Astrocyte (in vitro differentiated cells and primary cell): ENCODE measurements around the gene RMDN3. TPM values are rescaled to one million over a fixed set of nuclear protein-coding genes. Genes with fewer than 3 reads are reported as not detected.

Experiments
- DNase-seq: peaks from one replicate; pipeline ENCODE4 v3.0.0-alpha.2; 2010; ENCODE audit warnings: low read depth
- FAIRE-seq: peaks from 2 replicates; lab custom pipeline; 2011; peaks lifted over from hg19 to GRCh38; lab: Jason Lieb, UNC
- H2AFZ ChIP-seq: 2 replicates; pipeline ENCODE4 v1.6.0; 2012; ENCODE audit warnings: low read depth, low read length, inconsistent platforms
- H3K27ac ChIP-seq: 2 replicates; pipeline ENCODE4 v1.5.1; 2011; ENCODE audit warnings: low read depth, low read length, inconsistent platforms
- H3K27me3 ChIP-seq: 2 replicates; pipeline ENCODE4 v1.6.0; 2011; ENCODE audit warnings: low read length, inconsistent platforms; ENCODE audit not compliant: insufficient read depth
- H3K36me3 ChIP-seq: 2 replicates; pipeline ENCODE4 v1.5.1; 2011; ENCODE audit warnings: low read length, inconsistent platforms; ENCODE audit not compliant: insufficient read depth
- H3K4me1 ChIP-seq: 2 replicates; pipeline ENCODE4 v1.5.1; 2011; ENCODE audit warnings: low read length, inconsistent platforms; ENCODE audit not compliant: insufficient read depth
- H3K4me2 ChIP-seq: 2 replicates; pipeline ENCODE4 v1.6.0; 2012; ENCODE audit warnings: low read length, inconsistent platforms
- H3K4me3 ChIP-seq: 2 replicates; pipeline ENCODE4 v1.5.1; 2011; ENCODE audit warnings: low read depth, mild to moderate bottlenecking, low read length, inconsistent platforms; ENCODE audit not compliant: insufficient read depth
- H3K79me2 ChIP-seq: 2 replicates; pipeline ENCODE4 v1.6.0; 2012; ENCODE audit warnings: mild to moderate bottlenecking, low read length, inconsistent platforms; ENCODE audit not compliant: insufficient read depth
- H3K9ac ChIP-seq: 2 replicates; pipeline ENCODE4 v1.6.0; 2012; ENCODE audit warnings: mild to moderate bottlenecking, low read length, inconsistent platforms
- H3K9me3 ChIP-seq: 2 replicates; pipeline ENCODE4 v1.5.1; 2012; ENCODE audit warnings: low read depth, mild to moderate bottlenecking, low read length, inconsistent platforms; ENCODE audit not compliant: insufficient read depth
- H4K20me1 ChIP-seq: 2 replicates; pipeline ENCODE4 v1.6.0; 2012; ENCODE audit warnings: low read length, inconsistent platforms; ENCODE audit not compliant: insufficient read depth
- H3K27ac Mint-ChIP-seq: one replicate; pipeline ENCODE4 v1.8.0; 2021; ENCODE audit warnings: mild to moderate bottlenecking, mixed read lengths; ENCODE audit not compliant: unreplicated experiment
- H3K27me3 Mint-ChIP-seq: one replicate; pipeline ENCODE4 v1.8.0; 2021; ENCODE audit warnings: low read depth, mixed read lengths; ENCODE audit not compliant: unreplicated experiment
- H3K36me3 Mint-ChIP-seq: one replicate; pipeline ENCODE4 v1.8.0; 2021; ENCODE audit warnings: low read depth, mixed read lengths; ENCODE audit not compliant: unreplicated experiment
- H3K4me1 Mint-ChIP-seq: one replicate; pipeline ENCODE4 v1.8.0; 2021; ENCODE audit warnings: low read depth, mixed read lengths; ENCODE audit not compliant: unreplicated experiment
- H3K4me3 Mint-ChIP-seq: one replicate; pipeline ENCODE4 v1.8.0; 2021; ENCODE audit warnings: mild to moderate bottlenecking, moderate library complexity, mixed read lengths; ENCODE audit not compliant: unreplicated experiment
- H3K9me3 Mint-ChIP-seq: one replicate; pipeline ENCODE4 v1.8.0; 2021; ENCODE audit warnings: mild to moderate bottlenecking, mixed read lengths; ENCODE audit not compliant: unreplicated experiment
- CTCF ChIP-seq: IDR thresholded peaks from 2 replicates; pipeline ENCODE4 v1.5.1; 2011; ENCODE audit warnings: low read depth, mild to moderate bottlenecking, inconsistent platforms, low read length, moderate library complexity; ENCODE audit not compliant: insufficient read depth
- EZH2 ChIP-seq: IDR thresholded peaks from 2 replicates; pipeline ENCODE4 v1.6.1; 2012; ENCODE audit warnings: mild to moderate bottlenecking, low read length, inconsistent platforms; ENCODE audit not compliant: insufficient read depth
- total RNA-seq: library from RNA; stranded (reverse); gene quantifications from 2 replicates; pipeline ENCODE4 v1.2.1, GENCODE V29; 2021

The RMDN3 gene
- total RNA-seq, 1 donor from 2014 or later = 32.0 TPM

DNA sequence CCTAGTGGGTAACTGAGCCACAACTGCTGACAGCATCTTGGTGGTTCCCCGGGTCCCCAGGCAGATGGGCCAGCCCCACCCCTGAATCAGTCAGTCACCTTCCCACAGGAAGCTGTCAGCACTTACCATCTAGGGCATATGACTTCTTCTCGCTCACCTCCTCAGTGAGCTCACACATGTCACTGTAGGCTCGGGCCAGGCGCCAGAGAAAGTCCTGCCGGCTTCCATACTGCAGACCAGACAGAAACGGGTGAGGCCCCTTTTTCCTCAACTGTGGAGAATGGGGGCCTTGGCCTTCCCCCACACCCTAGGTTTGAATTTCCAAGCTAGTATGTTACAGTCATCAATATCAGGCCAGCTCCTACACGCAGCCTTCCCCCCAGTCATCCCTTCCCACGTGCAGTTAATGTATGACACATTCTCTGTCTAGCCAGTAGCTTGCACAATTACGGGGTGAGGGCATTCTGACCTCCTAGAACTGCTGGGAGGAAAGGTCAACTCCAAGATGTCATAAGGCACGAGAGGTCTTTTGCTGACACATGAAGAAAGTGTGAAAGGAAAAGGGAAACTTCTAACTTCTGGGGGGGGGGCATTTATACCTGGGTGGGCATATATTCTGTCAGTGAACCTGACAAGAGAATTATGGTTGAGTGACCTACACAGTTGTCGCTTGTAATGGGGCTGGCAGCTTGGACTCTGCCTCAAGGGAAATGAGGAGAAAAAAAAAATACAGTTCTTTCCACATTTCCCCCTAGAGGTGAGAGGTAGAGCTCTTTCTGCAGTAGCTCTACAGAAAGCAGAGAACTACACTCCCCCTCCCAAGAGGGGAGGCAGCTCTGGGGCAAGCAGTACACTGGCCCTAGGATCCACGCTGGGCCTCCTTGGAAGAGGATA, 10.9 kb downstream of the RMDN3 start:
- Histone ChIP-seq H3K27ac (peak overlapping the region; percentile 52), H4K20me1 (peaks cover 34% of the 10 kb centered on the region), H3K9ac (peak overlapping the region; percentile 7), H3K79me2 (no peaks in the 10 kb centered on the region), H3K36me3 (peaks cover 26% of the 10 kb centered on the region), H2AFZ (no peak overlapping the region), H3K4me2 (peak overlapping the region; percentile 17), H3K9me3 (no peaks in the 10 kb centered on the region), H3K4me3 (no peak overlapping the region), H3K27me3 (no peaks in the 10 kb centered on the region), H3K4me1 (peaks cover 10% of the 10 kb centered on the region)
- Mint-ChIP-seq H3K27me3 (no peaks in the 10 kb centered on the region), H3K4me3 (peak overlapping the region; percentile 8), H3K27ac (peak overlapping the region; percentile 91), H3K9me3 (no peaks in the 10 kb centered on the region), H3K4me1 (peaks cover 16% of the 10 kb centered on the region), H3K36me3 (peaks cover 15% of the 10 kb centered on the region)
- TF ChIP-seq CTCF = no peak
- peak; percentile 53 for DNase-seq
- no peak for FAIRE-seq

DNA sequence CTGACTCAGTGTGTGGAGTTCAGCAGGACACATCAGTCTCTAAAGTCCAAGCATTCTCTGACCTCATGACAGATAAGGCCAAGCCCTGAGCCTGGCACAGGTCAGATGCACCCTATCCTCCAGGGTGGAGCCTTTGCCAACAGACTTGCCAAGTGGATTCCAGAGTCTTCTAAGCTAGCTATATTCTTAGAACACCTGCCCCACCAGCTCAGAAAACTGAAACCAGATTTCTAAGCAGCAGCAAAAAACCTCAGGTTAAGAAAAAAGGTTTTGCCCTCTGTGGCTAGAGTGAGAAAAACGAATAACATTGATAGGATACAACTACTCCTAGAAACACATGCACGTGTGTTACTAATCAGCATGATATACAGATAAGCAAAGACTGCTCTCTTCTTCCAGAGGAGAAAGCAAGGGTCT, 11.6 kb downstream of the RMDN3 start:
- Mint-ChIP-seq H3K4me3 (no peak overlapping the region), H3K4me1 (peaks cover 19% of the 10 kb centered on the region), H3K27ac (peak overlapping the region; percentile 91), H3K9me3 (no peaks in the 10 kb centered on the region), H3K36me3 (peaks cover 15% of the 10 kb centered on the region), H3K27me3 (no peaks in the 10 kb centered on the region)
- Histone ChIP-seq H3K27ac (peak overlapping the region; percentile 52), H3K4me1 (peaks cover 10% of the 10 kb centered on the region), H3K4me3 (no peak overlapping the region), H4K20me1 (peaks cover 32% of the 10 kb centered on the region), H3K4me2 (no peak overlapping the region), H3K9me3 (no peaks in the 10 kb centered on the region), H3K79me2 (no peaks in the 10 kb centered on the region), H3K36me3 (peaks cover 27% of the 10 kb centered on the region), H3K9ac (peak overlapping the region; percentile 7), H2AFZ (no peak overlapping the region), H3K27me3 (no peaks in the 10 kb centered on the region)
- DNase-seq (no peak), FAIRE-seq (no peak)
- TF ChIP-seq EZH2 (no peak), CTCF (no peak)

- peaks cover 17% of the 10 kb centered on the region for H3K4me1 Mint-ChIP-seq
- H3K9me3 ChIP-seq = no peaks in the 10 kb centered on the region
- FAIRE-seq (no peak), DNase-seq (no peak)
- H3K36me3 ChIP-seq = peaks cover 52% of the 10 kb centered on the region
- H3K4me3 Mint-ChIP-seq = no peak overlapping the region
- peaks cover 21% of the 10 kb centered on the region for H3K36me3 Mint-ChIP-seq
- no peak overlapping the region for H3K9ac ChIP-seq
- H3K4me3 ChIP-seq = no peak overlapping the region
- H3K9me3 Mint-ChIP-seq = no peaks in the 10 kb centered on the region
- H3K27ac Mint-ChIP-seq = no peak overlapping the region
- no peak overlapping the region for H3K27ac ChIP-seq
- TF ChIP-seq CTCF (no peak), EZH2 (no peak)
- no peak overlapping the region for H2AFZ ChIP-seq
- H3K4me1 ChIP-seq = peaks cover 10% of the 10 kb centered on the region
- no peaks in the 10 kb centered on the region for H3K27me3 Mint-ChIP-seq
- H3K27me3 ChIP-seq = no peaks in the 10 kb centered on the region
- no peaks in the 10 kb centered on the region for H3K79me2 ChIP-seq
- no peak overlapping the region for H3K4me2 ChIP-seq
- H4K20me1 ChIP-seq = peaks cover 5% of the 10 kb centered on the region
Measured at GRCh38 chr15:40739854-40740253, 15.2 kb downstream of the RMDN3 start.
